Activated CD8-positive, alpha-beta memory T cell treated with anti-CD3 and anti-CD28 coated beads, Interleukin-2, amount 10 ng/mL, durations not matched to agents 7 days and 5 days (primary cell): ENCODE data around the gene TBC1D1. TPM values are rescaled to one million over a fixed set of nuclear protein-coding genes. Genes with fewer than 3 reads are reported as not detected.
"Not testable (repeated sequence)": the region's sequence is repeated elsewhere in the genome, so short reads cannot be mapped to it uniquely, and the experiment has no call there.

Experiments
- ATAC-seq: fragments of 150-1000 bp; cut with Tn5 transposase; one replicate; pipeline ENCODE4 v1.10.0; 2021; ENCODE audit warnings: moderate library complexity
- CTCF ChIA-PET: fragments of 350-600 bp; sonication (Branson Sonifier 250); formaldehyde crosslinking; loops from one replicate; lab custom pipeline; 2021; ENCODE audit warnings: antibody characterized with exemption; lab: Charles Lee
- DNase-seq: peaks from one replicate; pipeline ENCODE4 v3.0.0-alpha.2; 2020
- H3K27ac Mint-ChIP-seq: one replicate; pipeline ENCODE4 v1.8.0; 2021; ENCODE audit warnings: mild to moderate bottlenecking, mixed read lengths
- H3K27me3 Mint-ChIP-seq: one replicate; pipeline ENCODE4 v1.8.0; 2021; ENCODE audit warnings: mixed read lengths
- H3K36me3 Mint-ChIP-seq: one replicate; pipeline ENCODE4 v1.8.0; 2021; ENCODE audit warnings: mild to moderate bottlenecking, mixed read lengths
- H3K4me1 Mint-ChIP-seq: one replicate; pipeline ENCODE4 v1.8.0; 2021; ENCODE audit warnings: mixed read lengths
- H3K4me3 Mint-ChIP-seq: one replicate; pipeline ENCODE4 v1.8.0; 2021; ENCODE audit warnings: mild to moderate bottlenecking, moderate library complexity, mixed read lengths
- H3K9me3 Mint-ChIP-seq: one replicate; pipeline ENCODE4 v1.8.0; 2022; ENCODE audit warnings: low read depth, mixed read lengths
- total RNA-seq, 2 experiments: library from RNA; stranded (reverse); gene quantifications; one replicate each; pipeline ENCODE4 v1.2.3, GENCODE V29; 2021

Gene TBC1D1
- total RNA-seq, 2 experiments from 2014 or later: 62.9 to 72.2 TPM

DNA sequence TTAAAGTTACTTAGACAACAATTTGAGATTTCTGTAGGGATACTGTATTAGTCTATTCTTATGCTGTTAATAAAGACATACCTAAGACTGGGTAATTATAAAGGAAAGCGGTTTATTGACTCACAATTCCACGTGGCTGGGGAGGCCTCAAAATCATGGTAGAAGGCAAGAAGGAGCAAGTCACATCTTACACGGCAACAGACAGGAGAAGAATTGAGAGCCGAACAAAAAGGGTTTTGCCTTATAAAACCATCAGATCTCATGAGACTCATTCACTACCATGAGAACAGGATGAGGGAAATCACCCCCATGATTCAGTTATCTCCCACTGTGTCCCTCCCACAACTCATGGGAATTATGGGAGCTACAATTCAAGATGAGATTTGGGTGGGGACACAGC is 80.3 kb downstream of the TBC1D1 start:
- peaks cover 4% of the 10 kb centered on the region for H3K36me3 Mint-ChIP-seq
- H3K27ac Mint-ChIP-seq: no peak overlapping the region
- DNase-seq: no peak
- no peak for ATAC-seq
- CTCF ChIA-PET: interaction anchor here (1.1 to 1.5 kb wide), 2 partner anchors 9 to 174 kb away, joined by 3 read pairs; no protein-coding TSS in a partner anchor
- H3K9me3 Mint-ChIP-seq: no peaks in the 10 kb centered on the region
- H3K4me3 Mint-ChIP-seq: no peak overlapping the region
- no peaks in the 10 kb centered on the region for H3K27me3 Mint-ChIP-seq
- peaks cover 3% of the 10 kb centered on the region for H3K4me1 Mint-ChIP-seq

DNA sequence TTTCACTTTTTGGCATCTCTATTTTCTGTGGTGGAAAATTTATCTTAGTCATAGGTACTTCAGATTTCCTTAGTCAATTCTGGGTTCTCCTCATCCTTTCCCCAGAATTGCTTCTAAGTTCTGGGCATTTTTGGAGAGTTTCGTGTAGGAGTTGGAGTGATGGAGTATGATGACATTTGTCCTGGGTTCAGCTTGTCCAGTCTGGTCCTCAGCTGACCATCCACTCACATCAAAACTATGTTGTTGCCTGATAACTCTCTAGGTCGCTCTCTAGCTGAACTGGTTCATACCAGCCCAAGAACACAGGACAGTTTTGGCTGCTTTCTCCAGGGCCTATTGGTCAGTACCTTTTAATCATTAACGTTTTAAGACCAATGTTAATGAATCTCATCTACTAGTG is 82.6 kb downstream of the TBC1D1 start:
- no peak overlapping the region for H3K4me3 Mint-ChIP-seq
- H3K36me3 Mint-ChIP-seq: peaks cover 4% of the 10 kb centered on the region
- no peaks in the 10 kb centered on the region for H3K9me3 Mint-ChIP-seq
- ATAC-seq: no peak
- DNase-seq: no peak
- no peaks in the 10 kb centered on the region for H3K27me3 Mint-ChIP-seq
- peaks cover 14% of the 10 kb centered on the region for H3K4me1 Mint-ChIP-seq
- CTCF ChIA-PET: no interaction called here
- no peak overlapping the region for H3K27ac Mint-ChIP-seq

DNA sequence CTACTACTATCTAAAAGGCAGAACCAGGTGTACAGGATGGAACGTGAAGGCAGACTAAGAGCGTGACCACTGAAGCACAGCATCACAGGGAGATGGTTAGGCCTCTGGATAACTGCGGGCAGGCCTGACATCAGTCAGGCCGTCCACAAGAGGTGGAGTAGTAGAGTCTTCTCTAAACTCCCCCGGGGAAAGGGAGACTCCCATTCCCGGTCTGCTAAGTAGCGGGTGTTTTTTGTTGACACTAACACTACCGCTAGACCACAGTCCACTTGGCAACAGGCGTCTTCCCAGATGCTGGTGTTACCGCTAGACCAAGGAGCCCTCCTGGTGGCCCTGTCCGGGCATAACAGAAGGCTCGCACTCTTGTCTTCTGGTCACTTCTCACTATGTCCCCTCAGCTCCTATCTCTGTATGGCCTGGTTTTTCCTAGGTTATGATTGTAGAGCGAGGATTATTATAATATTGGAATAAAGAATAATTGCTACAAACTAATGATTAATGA is 84.5 kb downstream of the TBC1D1 start:
- ATAC-seq, DNase-seq, H3K27ac Mint-ChIP-seq, H3K27me3 Mint-ChIP-seq, H3K36me3 Mint-ChIP-seq, H3K4me3 Mint-ChIP-seq, H3K9me3 Mint-ChIP-seq: not testable (repeated sequence)
- H3K4me1 Mint-ChIP-seq: peaks cover 23% of the 10 kb centered on the region
- CTCF ChIA-PET: interaction anchor here (1.2 to 2.1 kb wide), 2 partner anchors 9 to 60 kb away, joined by 5 to 7 read pairs; no protein-coding TSS in a partner anchor

DNA sequence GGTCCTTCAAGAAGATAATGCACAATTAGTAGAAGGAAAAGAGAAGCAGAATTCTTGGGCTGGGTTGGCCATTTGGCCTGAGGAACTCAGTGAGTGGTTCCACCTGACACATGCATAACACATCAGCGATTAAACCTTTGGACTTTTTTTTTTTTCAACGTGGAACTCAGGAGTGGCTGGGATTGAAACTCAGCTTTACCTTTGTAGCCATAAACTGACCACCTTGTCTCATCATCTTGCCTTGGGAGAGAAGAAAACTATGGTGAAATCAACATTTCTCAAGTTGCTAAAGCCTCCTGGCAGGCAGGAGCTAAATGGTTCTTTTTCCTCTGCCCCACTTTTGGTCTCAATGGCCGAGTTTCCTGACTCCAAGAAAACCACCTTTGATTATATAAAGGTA is 85.6 kb downstream of the TBC1D1 start:
- Mint-ChIP-seq H3K9me3 (no peaks in the 10 kb centered on the region), H3K4me1 (peaks cover 23% of the 10 kb centered on the region), H3K27ac (peak overlapping the region; percentile 5), H3K4me3 (peak overlapping the region; percentile 35), H3K36me3 (peaks cover 2% of the 10 kb centered on the region), H3K27me3 (no peaks in the 10 kb centered on the region)
- DNase-seq (no peak), ATAC-seq (no peak)
- CTCF ChIA-PET: interaction anchor here (0.6 to 2.7 kb wide), 6 partner anchors 9 to 1897 kb away, joined by 3 to 14 read pairs (median 7); no protein-coding TSS in a partner anchor

DNA sequence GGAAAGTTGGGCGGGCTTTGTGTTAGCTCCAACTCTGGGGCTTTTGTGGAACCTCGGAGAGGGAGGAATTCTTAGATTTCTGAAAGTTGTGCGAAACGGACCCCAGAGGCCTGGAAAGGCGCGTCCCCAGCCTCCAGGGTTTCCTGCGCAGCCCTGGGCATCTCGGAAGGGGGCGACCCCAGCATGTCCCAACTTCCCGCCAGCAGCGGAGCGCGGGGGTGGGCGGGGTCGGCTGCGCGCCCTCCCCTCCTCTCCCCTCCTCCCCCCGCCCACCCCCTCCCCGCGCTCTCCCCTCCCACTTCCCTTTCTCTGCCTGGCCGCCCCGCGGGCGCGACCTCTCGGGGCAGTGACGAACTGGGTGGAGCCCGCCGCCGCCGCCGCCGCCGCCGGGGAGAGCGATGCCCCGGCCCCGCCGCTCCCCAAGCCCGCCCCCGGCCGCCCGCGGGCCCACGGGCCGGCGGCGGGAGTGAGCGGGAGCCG is 86.1 kb downstream of the TBC1D1 start:
- Mint-ChIP-seq H3K27me3 (no peaks in the 10 kb centered on the region), H3K27ac (no peak overlapping the region), H3K4me3 (peak overlapping the region; percentile 35), H3K36me3 (peaks cover 2% of the 10 kb centered on the region), H3K9me3 (no peaks in the 10 kb centered on the region), H3K4me1 (peaks cover 27% of the 10 kb centered on the region)
- DNase-seq (peak; percentile 83), ATAC-seq (peak; percentile 91)
- CTCF ChIA-PET: interaction anchor here (0.6 to 2.7 kb wide), 18 partner anchors 9 to 1898 kb away, joined by 3 to 14 read pairs (median 3); partner anchors contain the start of genes TBC1D1 and TLR1

DNA sequence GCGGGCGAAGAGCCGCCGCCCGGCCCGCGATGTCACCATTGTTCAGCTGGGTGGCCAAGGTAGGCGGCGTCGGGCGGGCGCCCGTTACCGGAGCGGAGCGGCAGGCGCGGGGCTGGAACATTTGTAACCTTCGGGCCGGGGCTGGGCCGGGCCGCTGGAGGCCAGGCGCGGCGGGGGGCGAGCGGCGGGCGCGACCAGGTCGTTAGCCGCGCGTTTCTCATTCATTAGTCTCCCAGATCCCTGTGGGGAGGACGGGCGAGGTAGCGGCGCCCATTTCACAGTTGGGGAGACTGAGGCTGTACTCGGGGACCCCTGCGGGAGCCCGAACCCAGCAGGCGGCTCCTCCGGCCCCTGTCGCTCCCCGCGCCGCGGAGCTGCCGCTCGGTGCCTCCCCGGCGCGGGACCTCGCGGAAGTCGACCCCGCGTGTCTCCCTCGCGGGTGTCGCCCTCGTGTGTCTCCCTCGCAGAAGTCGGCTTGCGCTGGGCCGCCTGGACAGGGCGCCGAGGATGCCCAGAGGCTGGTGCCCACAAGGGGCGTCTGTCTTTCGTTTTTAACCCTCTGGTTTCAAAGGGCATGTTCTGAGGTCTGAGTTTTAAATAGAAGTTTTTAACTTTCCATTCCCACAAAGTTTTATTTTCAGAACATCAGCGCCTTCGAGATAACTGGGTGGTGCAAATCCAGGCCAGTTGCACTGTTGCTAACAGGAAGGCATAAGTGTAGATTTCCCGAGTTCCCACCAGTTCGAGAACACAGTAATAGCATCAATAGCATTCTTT is 86.8 kb downstream of the TBC1D1 start:
- Mint-ChIP-seq H3K27ac (peak overlapping the region; percentile 66), H3K4me3 (peak overlapping the region; percentile 77), H3K27me3 (no peaks in the 10 kb centered on the region), H3K9me3 (no peaks in the 10 kb centered on the region), H3K36me3 (peaks cover 2% of the 10 kb centered on the region), H3K4me1 (peaks cover 28% of the 10 kb centered on the region)
- DNase-seq (peak; percentile 84), ATAC-seq (peak; percentile 83)
- CTCF ChIA-PET: interaction anchor here (0.7 to 2.7 kb wide), 24 partner anchors 10 to 827 kb away, joined by 3 to 14 read pairs (median 4); partner anchors contain the start of genes TBC1D1 and TLR1

DNA sequence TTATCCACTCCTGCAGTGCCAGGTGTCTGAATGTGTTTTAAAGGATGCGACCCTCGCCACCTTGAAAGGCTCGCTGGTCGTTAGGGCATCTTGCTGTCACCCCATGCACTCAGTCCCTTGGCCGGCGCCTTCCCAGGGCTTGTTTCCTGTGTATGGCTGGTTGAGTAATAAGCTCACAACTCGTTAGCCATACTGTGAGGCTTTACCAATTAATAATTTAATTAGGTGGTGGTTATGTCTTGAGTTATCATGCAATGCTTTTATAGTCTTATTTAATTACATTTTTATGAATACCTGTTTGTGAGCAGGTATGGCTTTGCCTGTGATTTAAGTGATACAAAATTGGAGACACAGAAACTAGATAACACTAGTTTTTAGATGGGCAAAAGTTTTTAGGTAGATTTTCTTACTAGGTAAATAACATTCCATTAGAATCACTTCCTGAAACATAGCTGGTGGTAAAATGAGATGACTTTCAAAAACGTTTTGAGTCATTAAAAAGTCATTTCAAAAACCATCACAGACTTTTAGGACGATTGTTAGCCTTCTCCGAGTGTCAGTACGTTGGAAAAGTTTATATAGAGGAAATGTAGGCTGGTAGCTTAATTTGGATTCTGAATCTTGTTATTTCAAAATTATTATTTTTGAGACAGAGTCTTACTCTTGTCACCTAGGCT is 87.5 kb downstream of the TBC1D1 start:
- peak overlapping the region; percentile 66 for H3K27ac Mint-ChIP-seq
- no peaks in the 10 kb centered on the region for H3K27me3 Mint-ChIP-seq
- H3K4me3 Mint-ChIP-seq: peak overlapping the region; percentile 77
- H3K36me3 Mint-ChIP-seq: peaks cover 2% of the 10 kb centered on the region
- DNase-seq (peak; percentile 60), ATAC-seq (peak; percentile 25)
- H3K4me1 Mint-ChIP-seq: peaks cover 28% of the 10 kb centered on the region
- CTCF ChIA-PET: interaction anchor here (0.7 to 2.7 kb wide), 19 partner anchors 10 to 826 kb away, joined by 3 to 14 read pairs (median 4); partner anchors contain the start of genes TBC1D1 and TLR1
- H3K9me3 Mint-ChIP-seq: no peaks in the 10 kb centered on the region

DNA sequence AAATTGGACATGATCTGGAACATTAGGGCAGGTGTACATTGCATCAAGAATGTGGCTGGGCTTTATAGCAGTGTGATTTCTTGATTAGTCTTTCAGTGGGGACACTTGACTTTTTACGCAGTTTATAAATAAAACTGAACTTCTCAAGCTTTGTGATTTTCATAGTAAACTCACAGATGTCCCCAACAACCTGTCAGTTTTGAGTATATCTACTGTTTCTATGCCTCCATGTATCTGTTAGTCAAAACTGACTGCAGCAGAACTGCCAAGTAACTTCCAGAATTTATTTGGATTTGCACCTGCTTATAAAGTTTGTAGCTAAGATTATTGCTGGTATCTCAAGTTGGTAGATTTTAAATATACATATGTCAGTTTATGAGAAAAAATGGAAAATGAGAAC is 89.4 kb downstream of the TBC1D1 start:
- DNase-seq (no peak), ATAC-seq (no peak)
- Mint-ChIP-seq H3K4me3 (no peak overlapping the region), H3K4me1 (peaks cover 28% of the 10 kb centered on the region), H3K27ac (no peak overlapping the region), H3K27me3 (no peaks in the 10 kb centered on the region), H3K9me3 (no peaks in the 10 kb centered on the region), H3K36me3 (peaks cover 2% of the 10 kb centered on the region)
- CTCF ChIA-PET: interaction anchor here (0.9 kb wide), 1 partner anchor 51 kb away, joined by 3 read pairs; no protein-coding TSS in a partner anchor

DNA sequence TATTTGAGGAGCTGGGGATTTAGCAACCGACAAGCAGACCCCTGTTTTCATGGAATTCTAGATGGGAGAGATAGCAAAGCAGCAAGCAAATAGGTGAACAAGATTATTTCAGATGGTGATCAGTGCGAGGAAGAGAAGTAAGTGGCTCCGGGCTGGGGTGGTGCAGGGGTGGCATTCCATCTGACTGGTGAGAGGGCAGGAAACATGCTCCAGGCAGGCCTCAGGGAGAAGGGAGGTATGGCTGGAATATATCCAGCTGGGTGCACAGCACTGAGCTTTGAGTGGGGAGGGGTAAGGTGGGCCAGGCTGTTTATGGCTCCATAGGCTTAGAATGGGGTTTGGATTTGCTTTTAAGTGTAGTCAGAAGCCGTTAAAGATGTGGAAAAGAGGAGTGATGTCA is 90.5 kb downstream of the TBC1D1 start:
- CTCF ChIA-PET: no interaction called here

DNA sequence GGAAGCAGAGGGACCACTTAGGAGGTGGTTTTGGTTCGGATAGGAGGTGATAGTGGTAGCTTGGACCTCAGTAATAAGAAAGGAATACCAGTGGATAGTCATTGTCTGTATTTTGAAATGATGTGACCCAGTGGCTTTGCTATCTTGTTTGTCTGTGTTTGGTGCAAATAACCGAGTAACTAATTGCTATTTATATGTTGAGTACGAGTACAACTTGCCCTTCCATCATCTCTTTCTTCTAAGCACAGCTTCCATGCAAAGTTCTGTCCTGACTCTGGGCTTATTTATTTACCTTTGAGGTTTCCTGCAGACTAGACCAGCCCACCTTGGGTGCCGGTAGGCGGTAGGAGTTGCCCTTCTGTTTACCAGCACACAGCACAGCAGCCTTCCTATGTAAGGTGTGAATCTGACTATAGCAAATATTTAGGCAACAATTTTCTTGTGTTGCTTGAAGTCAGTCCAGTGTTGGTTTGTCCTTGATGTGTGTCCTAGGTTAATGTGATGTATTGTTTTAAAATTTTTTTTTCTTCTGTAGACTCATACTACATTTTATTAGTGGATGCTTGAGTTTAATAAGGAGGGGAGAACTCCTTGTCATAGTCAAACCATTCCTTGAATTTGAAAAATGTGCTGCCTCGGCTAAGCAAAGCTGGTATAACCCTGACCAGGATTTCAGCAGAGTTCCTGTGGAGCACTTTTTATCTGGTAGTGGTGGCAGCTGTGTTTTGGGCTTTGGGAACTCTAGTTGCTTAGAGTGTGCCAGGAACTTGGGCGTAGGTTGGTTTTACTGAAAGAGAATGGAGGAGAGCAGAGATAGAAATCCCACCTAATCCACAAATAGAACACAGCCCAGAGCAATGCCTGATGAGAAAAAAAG is 91.2 kb downstream of the TBC1D1 start:
- H3K4me3 Mint-ChIP-seq: no peak overlapping the region
- H3K36me3 Mint-ChIP-seq: peaks cover 2% of the 10 kb centered on the region
- peaks cover 31% of the 10 kb centered on the region for H3K4me1 Mint-ChIP-seq
- DNase-seq: no peak
- no peaks in the 10 kb centered on the region for H3K9me3 Mint-ChIP-seq
- H3K27me3 Mint-ChIP-seq: no peaks in the 10 kb centered on the region
- CTCF ChIA-PET: no interaction called here
- ATAC-seq: no peak
- H3K27ac Mint-ChIP-seq: no peak overlapping the region

More for the DNA sequence above, 90.5 kb downstream of the TBC1D1 start:
- peaks cover 35% of the 10 kb centered on the region for H3K4me1 Mint-ChIP-seq
- H3K36me3 Mint-ChIP-seq: peaks cover 2% of the 10 kb centered on the region
- no peaks in the 10 kb centered on the region for H3K9me3 Mint-ChIP-seq
- no peak overlapping the region for H3K27ac Mint-ChIP-seq
- ATAC-seq: no peak
- H3K4me3 Mint-ChIP-seq: no peak overlapping the region
- no peaks in the 10 kb centered on the region for H3K27me3 Mint-ChIP-seq
- DNase-seq: no peak

DNA sequence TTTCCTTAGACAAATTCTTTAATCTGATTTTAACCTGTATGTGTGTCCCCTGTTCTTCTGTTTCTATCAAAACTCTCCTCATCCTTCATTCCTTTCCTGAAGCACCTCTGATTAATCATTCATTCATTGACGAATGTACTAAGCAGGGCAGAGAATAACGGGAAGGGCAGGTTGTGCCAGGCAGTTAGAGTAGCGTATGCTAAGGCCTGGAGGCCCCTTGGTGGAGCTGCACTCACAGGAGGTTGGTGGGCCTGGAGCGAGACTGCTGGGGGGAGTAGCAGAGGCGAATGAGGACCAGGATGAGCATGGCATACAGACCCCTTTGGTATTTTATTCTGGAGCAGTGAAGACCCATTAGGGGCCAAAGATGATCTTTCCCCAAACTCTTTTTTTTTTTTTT is 91.9 kb downstream of the TBC1D1 start:
- CTCF ChIA-PET: no interaction called here
- no peak for DNase-seq
- no peak for ATAC-seq
- Mint-ChIP-seq H3K36me3 (peaks cover 2% of the 10 kb centered on the region), H3K4me1 (peaks cover 31% of the 10 kb centered on the region), H3K27ac (no peak overlapping the region), H3K9me3 (no peaks in the 10 kb centered on the region), H3K27me3 (no peaks in the 10 kb centered on the region), H3K4me3 (no peak overlapping the region)

DNA sequence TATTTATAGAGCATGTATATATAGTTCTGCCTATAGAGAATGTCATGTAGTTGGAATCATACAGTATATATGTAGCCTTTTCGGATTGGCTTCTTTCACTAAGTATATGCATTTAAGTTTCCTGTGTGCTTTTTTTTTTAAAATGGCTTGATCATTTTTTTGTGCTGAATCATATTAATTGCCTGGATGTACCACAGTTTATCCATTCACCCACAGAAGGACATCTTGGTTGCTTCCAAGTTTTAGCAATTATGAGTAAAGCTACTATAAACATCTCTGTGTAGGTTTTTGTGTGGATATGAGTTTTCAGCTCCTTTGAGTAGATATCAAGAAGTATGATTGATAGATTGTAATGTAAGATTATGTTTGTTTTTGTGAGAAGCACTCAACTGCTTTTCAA is 93.1 kb downstream of the TBC1D1 start:
- H3K4me3 Mint-ChIP-seq: no peak overlapping the region
- peaks cover 2% of the 10 kb centered on the region for H3K36me3 Mint-ChIP-seq
- ATAC-seq: no peak
- no peaks in the 10 kb centered on the region for H3K9me3 Mint-ChIP-seq
- H3K4me1 Mint-ChIP-seq: peaks cover 19% of the 10 kb centered on the region
- CTCF ChIA-PET: no interaction called here
- no peak for DNase-seq
- no peak overlapping the region for H3K27ac Mint-ChIP-seq
- H3K27me3 Mint-ChIP-seq: no peaks in the 10 kb centered on the region
